ENCODE measurements around the gene CTBP2.

The CTBP2 gene

DNA sequence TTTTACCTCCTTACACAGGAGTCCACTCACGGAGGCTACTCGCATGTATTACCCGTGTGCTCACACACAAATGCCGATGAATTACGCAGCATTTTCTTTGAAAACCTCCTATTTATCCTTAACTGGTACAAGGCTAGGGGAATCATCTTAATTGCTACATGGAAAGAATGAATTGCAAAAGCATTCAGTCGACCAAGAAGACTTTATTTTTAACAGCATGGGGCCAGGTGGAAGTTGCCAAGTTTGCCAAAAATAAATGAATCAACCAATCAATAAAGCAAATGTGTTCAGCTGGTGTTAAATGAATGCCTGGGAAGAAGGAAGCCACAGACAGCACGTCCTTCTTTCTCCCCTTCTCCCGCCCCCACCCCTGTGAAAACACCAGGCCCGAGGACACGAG is 55.8 kb downstream of the CTBP2 start:
- DNase-seq: no peak

DNA sequence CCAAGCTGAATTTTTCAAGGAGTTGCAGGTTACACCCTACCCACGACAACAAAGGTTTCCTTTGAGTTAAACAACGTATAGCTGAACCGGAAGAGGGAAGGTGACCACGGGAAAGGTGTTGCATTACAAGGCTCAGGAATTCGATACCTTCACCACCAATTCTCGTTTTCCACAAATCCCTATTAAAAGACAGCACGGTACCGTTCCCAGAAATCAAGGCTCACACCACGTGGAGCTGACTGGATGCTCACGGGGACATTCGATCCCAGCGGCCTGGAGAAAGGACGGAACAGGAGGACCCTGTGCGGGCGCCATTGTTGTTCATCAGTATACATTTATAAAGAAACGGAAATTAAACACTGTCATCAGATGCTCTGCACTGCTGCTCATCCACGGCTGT is 56.4 kb downstream of the CTBP2 start:
- no peak for DNase-seq

DNA sequence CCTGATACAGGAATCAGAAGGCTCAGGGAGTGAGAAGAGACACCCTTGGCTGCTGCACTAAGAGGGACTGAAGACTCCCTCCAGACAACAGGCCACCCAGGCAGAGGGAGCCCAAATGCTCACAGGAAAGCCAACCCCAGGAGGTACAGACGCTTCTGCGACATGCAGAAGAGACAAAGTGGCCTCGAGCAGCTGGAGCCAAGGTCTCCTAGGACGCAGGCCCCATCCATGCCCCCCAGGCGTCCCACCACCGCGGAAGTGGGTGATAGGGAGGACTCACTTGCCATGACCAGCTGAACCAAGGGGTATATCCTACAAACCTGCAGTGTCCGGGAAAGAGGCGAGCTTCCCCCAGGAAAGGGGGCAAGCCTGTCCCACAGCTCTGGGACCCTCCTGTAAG is 56.9 kb downstream of the CTBP2 start:
- DNase-seq: no peak

DNA sequence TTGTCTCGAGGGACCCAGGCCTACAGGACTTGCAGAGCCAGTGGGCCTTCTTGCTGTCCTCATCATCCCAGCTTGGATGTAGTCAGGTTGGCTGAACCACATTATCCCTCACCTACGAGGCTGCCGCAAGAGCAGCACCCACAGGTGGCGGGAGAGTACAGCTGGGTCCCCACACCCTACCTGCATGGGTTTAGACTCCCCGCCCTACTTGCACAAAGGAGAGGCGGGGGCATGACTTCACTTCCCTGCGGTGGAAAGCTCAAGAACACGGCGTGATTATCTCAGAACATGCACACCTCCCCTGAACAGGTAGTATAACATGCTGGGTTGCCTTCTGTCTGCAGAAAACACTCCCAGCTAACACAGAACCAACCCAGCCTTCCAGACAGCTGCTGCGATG is 57.5 kb downstream of the CTBP2 start:
- no peak for DNase-seq

DNA sequence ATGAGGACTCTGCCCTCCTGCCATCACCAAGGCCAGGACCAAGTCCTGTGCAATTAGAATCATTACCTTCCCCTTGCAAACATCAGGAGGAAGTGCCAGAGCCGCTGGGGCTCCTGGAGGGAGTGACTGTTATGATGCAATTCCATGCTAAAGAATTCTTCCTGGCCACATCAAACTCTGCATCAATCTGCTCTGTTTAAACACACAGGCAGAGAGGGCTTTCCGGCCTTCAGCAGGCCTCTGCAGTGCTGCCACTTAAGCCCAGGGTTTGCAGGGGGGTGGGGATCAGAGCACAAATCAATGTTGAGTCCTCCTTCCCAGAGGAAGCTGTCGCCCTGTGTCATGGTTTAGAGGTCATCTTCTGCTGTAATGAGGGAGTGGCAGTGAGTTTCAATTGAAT is 58.1 kb downstream of the CTBP2 start:
- no peak for DNase-seq

DNA sequence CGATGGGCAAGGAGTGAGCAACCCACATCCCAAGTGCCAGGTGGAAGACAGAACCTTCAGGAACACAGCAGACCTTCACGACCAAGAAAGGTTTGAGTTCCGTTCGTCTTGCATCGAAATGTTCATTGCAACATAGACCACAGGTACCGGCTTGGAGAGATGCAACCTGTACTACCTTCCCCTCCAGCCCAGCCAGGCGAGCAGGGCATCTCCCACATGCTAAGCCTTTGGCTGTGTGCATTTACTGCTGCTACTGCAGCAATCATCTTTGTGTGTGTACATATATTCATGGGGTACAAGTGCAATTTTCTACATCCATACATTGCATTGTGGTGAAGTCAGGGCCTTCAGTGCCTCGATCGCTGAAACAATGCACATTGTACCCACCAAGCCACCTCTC is 58.8 kb downstream of the CTBP2 start:
- DNase-seq: no peak

DNA sequence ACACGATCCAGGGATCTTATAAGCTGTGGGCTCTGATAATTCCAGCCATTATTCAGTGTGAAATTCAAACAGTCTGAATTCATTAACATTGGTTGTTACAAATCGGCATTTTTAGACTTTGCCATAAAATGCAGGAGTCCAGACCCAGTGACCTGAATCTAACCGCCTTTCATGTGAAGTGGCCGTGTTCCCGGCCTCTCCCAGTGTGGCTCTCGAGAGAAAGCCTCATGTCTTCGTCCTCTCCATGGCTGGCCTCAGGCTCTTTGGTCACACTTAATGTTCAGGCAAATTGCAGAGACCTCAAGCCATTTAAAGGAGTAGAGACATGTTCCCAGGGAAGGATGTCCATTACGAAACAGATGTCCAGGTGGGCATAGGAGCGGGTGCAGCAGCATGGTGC is 59.3 kb downstream of the CTBP2 start:
- DNase-seq: no peak

DNA sequence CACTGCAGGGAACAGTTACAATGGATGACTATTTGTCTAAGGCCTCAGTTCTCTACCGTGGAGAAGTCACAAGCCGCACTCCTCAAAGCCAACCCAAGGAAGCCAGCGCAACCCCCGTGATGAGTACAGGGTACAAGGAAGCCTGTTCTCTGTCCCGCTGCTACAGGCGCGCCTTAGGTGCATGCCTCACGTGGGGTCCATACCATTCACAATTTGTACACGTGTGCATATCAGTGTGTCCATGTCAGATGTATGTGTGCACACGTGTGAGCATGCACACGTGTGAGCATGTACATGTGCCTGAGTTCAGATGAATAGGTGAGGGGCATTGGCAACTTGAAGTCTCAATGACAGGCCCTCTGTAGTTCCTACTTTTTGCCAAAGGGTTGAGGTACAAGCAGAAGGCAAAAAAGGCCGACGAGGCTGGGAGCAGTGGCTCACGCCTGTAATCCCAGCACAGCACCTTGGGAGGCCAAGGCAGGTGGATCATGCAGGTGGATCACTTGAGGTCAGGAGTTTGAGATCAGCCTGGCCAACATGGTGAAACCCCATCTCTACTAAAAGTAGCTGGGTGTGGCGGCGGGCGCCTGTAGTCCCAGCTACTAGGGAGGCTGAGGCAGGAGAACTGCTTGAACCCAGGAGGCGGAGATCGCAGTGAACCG is 62.8 kb downstream of the CTBP2 start:
- no peak for DNase-seq

DNA sequence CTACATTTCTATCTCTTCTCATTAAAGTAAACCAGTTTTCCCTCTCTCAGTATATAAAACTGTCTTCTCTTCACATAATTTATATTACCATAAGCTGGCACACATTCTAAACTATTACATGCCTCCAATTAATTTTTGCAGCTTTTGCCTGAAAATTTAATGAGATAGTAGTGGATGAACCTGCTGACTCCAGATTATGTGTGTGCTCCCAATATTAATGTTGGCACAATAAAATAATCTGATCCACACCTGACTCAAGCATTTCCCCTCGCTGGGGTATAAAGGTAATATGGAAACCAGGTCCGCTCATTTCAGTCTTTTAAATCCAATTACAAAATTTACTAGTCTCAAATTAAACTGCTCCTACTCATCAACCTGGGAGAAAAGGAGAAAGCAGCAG is 63.4 kb downstream of the CTBP2 start:
- DNase-seq: no peak

DNA sequence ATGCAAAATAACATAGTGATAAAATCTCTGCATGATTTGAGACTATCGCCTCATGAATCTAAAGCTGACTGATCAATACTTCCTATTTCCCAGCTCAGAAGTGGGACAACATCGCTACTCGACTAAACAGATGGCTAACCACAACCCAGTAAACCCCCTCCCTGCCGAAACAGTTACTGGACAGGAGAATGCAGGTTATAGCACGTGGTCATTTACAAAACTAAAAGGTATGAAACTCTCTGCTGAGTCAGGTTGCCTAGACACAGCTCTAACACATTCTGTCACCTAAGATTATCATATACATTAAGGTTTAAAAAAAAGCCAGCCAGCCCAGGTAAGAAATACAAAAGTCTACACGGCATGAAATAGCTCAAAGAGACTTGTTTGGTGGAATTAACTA is 64.0 kb downstream of the CTBP2 start:
- no peak for DNase-seq

DNA sequence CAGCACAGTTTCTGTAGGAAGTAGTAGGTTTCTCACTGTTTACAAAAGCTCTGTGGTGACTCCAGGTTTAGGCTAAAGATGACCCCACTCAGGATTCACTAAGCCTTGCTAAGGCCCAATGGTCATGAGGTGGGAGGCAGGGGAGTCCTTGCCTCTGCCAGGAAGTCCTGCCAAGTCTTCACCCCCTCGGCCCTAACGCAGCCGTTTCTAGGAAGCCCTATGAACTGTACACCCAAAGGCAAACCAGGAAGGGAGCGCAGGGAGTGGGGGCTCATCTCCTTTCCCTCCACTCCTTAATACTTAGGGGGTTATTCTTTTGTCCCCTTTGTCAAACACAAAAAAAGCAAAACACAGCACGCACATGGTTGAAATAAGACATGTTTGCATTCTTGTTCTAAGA is 64.6 kb downstream of the CTBP2 start:
- DNase-seq: no peak

DNA sequence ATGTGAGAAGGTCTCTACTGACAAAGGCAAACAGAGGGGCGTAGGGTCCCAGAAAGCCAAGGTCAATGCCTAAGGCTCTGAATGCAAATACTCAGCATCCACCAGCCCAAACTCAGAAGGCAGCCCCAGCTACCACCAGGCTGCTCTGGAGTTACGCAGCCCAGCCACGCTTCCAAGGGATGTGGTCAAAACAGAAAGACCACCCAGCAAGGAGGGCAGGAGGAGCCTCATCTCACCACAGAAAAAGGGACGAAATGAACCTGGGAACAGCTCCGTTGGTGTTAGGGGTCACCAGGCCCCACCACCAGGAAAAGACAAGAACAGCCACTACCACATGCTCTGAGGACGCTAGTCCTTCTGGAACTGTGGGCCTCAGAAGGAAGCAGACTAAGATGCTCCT is 65.1 kb downstream of the CTBP2 start:
- DNase-seq: no peak

DNA sequence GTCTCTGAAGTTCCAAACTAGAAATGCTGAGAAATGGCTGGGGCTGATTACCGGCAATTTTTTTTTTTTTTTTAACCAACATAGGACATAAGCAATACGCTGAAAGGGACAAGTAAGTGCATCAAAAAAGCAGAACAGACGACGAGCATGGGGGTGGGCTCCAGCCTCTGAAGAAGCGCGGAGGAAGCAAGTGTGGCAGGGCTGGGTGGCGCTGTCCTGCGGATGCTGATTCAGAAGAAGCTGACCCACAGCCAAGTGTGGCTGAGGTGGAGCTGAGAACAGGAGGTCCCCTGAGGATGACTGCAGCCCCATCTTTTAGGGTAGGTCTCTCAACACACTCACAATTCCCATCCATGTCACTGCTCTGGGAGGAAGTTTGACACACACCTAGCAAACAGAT is 65.6 kb downstream of the CTBP2 start:
- no peak for DNase-seq

DNA sequence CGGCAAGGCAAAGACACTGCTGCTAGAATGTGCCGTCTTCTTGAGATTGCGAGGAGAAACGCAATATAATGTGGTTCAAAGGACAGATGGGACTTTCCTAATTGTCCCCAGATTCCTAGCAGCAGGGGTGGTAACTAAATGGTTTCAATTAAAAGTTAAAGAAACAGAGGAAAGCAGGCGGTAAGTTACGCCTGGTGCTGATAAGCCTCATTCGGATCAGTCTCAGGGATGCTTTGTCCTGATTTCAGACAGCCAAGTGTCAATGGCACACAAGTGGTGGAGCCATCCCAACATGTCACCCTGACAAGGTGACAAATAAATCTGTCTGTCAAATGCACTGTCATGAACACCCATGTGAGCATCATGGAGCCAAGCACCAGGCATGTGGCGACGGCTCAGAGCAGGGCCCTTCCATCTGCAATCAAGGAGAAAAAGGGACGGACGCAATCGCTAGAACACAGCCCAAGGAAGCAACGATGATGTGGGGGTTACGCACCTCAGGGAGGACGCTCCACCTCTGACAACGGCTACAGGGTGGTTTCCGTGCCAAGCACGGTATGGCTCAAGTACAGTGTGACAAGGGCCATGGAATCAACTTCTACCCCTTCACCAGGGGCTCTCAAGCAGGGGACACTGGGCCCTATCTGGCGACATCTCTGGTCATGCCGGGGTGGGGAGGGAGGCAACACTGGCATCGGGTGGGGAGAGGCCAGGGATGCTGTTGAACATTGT is 66.2 kb downstream of the CTBP2 start:
- no peak for DNase-seq

DNA sequence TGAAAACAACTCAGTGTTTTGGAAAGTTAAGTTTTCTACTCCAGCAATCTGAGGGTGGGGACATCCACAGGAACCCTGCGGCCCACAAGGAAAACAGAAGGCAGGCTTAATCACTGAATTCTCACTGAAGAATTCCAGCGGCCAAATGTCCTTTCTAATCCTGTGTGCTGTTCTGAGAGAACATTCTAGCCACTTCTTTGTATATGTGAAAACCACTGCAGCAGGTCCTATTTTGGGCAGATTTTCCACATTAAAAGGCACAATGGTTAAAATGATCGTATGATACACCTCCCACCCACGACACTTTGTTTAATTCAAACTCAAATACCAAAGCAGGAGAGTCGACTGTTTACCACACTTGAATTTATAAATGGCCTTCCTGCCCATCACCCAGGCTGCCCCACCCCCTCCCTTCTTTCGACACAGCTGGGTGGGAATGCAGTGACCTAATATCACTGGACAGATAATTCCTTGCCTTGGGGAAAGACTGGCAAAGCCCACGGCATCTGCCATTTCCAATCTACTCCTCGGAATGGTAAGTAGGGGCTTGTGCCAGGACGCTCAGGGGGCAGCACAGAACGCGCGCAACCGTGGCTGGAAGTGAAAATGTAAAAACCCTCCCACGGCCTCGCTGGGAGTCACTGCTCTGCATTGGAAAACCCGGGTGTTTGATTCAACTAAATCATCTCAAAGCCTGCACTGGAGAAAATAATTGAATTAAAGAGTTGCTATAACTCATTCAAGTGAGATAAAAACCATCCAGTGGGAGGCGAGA is 67.0 kb downstream of the CTBP2 start:
- DNase-seq: no peak

DNA sequence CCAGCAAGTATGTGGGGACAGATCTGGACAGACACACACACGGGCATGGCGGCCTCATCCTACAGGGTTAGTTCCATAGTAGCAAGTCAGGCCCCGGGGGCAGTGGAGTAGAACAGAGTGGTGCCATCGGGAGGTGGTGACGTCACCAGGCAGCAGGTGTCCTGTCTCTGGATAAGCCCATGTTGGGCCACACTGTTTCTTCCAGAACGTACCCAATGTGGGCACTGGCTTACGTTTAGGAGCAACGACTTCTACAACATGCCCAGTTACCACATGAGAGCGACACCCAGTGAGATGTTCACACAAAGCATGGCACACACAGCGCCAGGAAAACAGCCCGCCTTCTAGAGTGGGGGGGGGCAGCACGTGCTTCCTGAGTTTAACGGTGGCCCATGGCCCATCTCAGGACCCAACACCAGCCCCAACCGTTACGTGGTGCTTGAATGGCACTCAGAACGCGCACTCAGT is 67.8 kb downstream of the CTBP2 start:
- no peak for DNase-seq

DNA sequence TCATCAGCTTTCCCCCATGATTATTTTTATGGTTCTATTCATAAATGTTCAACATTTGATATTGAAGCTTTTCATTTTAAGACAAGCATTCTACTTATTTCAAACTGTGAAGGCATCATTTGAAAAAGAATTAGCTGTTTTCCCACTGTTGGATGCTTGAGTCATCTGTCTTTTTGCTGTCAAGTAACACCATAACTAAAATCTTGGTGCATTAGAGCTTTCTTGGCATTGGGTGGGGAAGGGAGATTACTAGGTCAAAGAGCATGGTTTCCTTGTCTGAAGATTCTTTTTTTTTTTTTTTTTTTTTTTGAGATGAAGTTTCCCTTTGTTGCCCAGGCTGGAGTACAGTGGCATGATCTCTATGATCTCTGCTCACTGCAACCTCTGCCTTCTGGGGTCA is 68.5 kb downstream of the CTBP2 start:
- DNase-seq: no peak

DNA sequence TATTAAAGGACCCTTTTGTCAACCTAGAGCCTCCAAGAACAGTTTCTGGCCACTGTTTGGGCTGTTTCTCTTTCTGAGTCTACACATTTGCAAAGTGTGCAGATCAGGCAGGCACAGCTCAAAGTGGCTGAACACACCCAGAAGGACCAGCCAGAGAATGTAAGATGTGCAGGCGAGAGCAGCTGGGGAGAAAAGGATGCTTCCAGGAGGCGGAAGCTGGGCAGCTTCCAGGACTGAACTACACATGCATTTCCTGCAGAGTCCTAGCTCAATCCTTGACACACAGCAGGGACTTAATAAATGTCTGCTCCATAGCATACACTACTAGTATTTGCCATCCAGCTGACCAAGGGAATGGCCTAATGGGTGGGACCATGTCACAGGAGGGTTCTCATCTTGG is 70.9 kb downstream of the CTBP2 start:
- DNase-seq: no peak

DNA sequence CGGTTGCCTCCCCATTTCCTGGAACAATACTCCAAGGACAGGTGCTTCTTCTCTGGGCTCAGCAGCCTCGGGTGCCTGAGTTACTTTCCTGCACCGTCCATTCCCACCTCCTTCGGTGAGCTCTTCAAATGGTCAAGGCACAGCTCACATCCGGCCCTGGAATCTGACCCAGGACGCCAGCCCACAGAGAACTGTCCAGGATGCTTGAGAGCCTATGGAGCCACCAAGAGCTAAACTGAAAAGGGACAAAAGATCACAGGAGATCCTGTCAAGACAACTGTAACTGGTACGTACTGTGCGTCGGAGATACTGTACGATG is 72.5 kb downstream of the CTBP2 start:
- DNase-seq: no peak

DNA sequence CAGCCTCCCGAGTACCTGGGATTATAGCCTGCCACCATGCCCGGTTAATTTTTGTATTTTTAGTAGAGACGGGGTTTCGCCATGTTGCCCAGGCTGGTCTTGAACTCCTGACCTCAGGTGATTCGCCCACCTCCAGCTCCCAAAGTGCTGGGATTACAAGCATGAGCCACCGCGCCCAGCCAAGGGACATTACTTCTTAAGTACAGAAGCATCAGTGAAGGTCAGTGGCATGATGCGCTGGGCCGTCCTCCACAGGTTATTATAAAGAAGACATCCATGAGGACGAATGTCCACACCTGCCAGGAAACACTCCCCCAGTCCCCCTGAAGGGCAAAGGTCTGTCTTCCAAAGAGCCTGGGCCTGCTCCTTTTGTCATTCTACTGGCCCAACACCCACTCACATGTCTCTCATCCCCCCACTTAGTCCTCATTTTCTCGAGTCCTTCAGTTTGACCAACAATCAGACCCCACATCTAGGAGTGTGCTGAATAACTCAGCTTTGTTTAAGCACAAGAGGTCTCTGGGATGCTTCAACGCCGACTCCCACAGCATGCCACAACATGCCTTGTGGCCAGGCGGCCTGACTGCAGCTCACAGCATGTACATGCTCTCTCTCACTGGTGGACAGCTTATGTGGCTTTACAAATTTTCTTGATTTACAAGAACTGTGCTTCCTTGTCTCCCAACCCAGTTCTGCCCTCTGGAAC is 73.0 kb downstream of the CTBP2 start:
- no peak for DNase-seq

DNA sequence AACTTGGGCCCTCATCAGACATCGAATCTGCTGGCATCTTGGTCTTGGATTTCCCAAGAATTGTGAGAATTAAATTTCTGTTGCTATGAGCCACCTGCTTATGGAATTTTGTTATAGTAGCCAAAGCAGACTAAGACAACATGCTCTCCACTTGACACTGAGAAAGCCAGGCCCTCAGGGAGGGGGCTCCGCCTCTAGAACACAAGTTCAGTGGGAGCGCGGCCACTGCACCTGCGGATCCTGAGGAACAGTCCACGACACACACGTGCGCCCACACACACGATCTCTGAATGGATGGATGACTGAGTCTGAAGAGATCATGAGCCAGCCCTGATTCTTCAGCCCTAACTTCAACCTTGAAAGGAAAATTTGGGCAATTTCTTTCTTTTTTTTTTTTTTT is 73.7 kb downstream of the CTBP2 start:
- no peak for DNase-seq

DNA sequence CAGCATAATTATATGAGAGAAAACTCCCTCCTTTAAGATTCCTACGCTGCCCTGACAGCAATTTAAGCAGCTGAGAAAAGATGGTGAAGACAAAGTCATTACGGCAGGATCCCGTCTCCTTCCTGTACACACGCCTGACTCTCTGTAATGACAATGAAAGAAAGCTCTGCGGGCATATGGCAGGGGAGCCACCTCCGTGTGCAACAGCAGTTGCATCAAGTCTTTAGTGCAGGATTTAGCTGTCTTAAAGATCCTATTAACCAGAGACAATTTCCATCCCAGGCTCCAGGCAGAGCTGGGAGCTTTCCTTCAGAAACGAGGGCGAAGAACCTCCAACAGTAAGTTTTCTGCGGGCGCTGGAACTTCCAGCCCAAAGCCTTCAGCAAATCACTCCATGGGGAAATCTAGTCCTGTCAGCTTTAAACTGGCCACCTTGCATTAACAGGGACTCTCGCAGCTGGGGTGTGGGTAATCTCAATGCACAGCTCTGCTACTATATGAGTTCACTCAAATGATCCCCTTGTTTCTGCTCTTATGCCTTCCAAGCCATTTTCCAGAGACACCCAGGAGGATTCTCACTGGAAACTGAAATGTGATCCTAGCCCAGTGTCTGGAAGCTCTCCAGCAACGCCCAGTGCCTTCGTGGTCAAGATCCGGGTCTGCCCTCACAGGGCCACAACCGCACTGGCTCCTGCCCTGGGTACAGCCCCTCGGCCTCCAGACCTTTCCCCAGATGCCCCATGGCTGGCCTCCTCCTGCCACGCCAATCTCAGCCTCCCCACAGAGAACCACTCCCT is 74.9 kb downstream of the CTBP2 start:
- DNase-seq: no peak
